ENCODE results near the gene CXXC5.

CXXC5 gene

DNA sequence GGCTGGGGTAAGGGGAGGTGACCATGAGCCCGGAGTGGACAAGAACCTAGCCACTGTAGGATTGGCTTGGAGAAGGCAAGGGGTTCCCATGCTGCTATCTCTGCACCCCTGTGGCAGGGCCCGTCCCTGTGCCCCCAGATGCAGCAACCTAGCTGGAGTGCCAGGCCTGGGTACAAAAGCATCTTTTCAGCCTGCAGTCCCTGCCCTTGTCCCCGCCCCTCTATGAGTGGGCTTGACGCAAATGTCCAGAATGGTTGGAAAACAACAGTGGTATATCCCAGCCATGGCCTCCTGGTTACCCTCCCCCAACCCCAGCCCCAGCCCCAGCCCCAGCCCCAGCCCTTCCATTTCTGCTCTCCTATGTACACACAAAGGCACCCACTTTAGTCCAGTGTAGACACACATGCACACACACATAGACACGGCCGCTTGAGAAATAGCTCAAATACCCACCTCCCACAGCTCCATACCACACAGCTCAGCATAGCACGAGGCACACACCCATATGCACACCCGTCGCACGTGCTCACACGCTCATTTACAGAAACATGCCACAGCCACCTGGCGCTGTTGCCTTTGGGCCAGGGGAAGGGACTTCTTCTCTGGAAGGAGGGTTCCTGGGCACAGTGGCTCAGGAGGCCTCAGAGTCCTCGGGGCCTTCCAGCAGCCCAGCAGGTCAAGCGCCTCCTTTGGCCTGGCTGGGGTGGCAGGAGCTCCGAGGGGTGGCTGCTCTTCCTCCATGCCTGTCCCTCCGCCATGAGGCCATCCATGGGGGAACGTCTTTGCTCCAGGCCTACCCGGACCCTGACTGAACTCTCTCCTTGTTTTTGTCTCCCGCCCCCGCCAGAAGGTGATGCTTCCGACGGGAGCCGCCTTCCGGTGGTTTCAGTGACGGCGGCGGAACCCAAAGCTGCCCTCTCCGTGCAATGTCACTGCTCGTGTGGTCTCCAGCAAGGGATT is 34.1 kb downstream of the CXXC5 start:
- no peak for DNase-seq

DNA sequence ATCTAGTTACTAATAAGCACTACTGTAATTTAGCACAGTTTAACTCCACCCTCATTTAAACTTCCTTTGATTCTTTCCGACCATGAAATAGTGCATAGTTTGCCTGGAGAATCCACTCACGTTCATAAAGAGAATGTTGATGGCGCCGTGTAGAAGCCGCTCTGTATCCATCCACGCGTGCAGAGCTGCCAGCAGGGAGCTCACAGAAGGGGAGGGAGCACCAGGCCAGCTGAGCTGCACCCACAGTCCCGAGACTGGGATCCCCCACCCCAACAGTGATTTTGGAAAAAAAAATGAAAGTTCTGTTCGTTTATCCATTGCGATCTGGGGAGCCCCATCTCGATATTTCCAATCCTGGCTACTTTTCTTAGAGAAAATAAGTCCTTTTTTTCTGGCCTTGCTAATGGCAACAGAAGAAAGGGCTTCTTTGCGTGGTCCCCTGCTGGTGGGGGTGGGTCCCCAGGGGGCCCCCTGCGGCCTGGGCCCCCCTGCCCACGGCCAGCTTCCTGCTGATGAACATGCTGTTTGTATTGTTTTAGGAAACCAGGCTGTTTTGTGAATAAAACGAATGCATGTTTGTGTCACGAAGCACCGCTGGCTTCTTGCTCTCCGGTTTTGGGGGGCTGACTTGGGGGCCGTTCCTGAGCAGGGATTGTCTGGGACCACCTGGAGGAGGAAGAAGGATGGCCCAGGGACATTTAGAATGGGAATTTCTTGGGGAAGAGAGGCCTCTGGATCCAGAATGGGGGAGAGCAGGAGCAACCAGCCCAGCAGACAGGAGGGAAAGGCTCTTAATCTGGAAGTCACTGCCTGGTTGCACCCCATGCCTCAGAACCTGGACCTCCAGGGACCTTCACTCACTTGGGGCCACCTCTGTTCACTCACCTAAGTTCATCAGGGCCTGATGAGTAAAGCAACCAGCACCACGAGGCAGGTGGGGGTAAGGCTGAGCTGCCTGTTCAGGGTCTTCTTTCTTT is 35.4 kb downstream of the CXXC5 start:
- no peak for DNase-seq

DNA sequence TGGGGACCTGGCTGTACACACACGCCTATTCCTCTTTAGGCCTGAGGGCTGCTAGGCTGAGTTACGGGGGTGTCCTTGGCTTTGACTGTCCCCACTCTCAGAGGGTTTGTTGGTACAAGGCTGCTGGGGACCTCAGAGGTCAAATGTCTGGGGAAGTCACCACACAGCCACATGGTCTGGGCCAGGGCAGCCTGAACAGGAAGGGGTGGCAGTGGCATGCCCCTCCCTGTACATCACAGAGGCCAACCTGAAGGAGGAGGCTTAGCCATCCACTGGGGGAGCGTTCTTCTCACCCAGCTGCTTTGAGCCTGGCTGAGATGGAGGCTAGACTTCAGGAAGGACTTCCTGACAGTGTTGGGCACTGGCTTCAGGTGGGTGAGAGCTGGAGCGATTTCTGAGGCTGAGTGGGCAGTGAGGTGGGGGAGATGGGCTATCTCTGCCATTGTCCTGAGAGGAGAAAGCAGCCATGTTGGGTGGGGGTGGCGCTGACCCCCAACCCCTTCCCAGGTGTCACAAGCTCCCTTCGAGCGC is 36.3 kb downstream of the CXXC5 start:
- DNase-seq, result no peak

GRCh38 chr5:139684881-139685749 is 37.0 kb downstream of the CXXC5 start:
- no peak for DNase-seq

GRCh38 chr5:139685886-139686285 is 37.7 kb downstream of the CXXC5 start:
- no peak for DNase-seq

- DNase-seq, result no peak
These were observed 38.2 kb downstream of the CXXC5 start for GRCh38 chr5:139686356-139686705.

GRCh38 chr5:139686706-139687441 is 38.7 kb downstream of the CXXC5 start:
- no peak for DNase-seq

DNA sequence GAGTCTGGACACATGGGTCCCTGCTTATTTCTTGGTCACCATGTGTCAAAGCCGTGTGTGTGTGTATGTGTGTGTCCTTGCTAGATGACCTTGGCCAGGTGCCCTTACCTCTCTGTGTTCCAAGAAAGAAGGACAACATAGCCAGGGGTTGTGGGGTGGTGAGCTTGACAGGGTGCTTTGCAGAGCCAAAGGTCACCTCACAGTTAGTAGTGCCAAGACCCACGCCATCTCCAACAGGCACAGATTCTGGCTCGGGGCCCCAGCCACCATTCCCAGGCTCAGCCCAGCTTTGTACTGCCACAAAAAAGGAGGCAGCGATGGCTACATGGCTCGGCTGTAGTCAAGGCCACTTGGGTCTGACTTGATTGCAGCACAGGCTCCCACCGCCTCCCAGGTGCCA is 39.5 kb downstream of the CXXC5 start:
- DNase-seq, result no peak

DNA sequence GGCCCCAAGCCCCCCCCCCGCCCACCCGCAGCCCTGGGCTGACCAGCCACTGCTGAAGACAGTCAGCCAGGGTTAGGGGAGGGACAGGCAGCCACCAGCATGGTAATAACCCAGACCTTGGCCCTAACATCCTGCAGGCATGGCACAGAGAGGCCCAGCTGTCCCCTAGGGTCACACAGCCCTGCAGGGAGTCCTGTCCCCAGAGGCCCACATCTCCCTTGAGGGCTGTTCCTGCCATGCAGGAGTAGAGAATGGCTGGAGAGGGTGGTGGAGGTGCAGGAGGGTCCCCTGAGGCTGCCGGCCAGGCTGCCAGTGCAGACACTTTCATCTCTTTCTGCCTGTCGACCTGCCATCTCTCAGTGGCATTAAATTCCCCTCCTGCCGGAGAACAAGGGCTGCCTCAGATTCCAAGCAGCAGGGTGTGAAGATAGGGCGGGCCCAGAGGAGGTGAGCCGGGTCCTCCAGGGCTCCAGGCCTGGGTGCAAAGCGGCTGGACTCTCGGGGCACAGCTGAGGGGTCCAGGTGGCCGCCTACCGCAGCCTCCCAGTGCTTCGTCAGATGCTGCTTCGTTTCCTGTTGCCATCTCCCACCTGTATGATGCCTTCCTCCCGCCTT is 40.0 kb downstream of the CXXC5 start:
- no peak for DNase-seq

DNA sequence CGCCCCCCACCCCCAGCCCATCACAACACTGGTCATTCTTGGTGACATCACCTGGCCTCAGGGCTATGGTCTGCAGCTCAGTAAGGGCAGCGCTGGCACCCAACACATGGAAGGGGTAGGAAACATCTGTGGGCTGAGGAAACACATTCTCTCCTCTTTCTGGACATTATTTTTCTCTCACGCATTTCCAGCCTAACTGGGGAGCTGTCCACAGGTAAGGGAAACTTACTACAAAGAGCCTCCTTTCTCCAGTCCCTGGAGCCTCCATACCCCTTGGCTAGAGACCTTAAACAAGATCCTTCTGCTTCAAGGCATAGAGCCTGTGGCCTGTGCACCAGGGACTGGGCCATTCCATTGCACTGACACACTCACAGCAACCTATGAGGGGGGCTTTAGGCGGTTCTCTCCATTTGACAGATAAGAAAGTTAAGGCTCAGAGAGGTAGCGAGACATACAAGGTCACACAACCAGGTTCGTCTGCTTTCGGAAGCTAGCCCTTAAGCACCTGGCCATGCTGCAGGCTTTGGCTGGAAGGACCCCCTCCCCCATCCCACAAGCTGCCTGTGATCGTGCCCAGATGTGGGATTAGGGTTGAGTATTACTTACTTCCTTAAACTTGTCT is 40.7 kb downstream of the CXXC5 start:
- DNase-seq, result no peak

DNA sequence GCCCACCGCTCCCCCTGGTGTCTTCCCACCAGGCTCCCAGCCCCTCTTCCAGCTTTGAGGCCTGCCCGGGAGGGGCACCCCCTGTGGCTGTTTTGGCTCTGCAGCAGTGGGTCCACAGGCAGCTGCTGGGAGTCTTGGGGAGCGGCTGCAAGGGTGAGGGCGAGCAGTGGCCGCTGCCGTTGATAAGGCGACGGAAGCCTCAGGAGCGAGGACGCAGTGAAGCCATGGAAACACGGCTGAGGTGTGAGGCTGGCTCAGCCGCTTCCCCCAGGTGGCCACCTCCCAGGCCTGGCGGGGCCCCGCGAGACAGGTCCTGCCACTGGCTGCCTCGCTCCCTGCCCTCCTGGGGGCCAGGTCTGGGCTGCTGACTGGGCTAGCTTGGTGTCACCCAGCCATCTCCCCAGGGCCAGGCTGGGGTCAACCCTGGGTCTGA is 41.5 kb downstream of the CXXC5 start:
- DNase-seq, result no peak

- no peak for DNase-seq
These were observed 42.1 kb downstream of the CXXC5 start for GRCh38 chr5:139690064-139690802.

GRCh38 chr5:139690803-139691629 is 42.9 kb downstream of the CXXC5 start:
- DNase-seq, result no peak

DNA sequence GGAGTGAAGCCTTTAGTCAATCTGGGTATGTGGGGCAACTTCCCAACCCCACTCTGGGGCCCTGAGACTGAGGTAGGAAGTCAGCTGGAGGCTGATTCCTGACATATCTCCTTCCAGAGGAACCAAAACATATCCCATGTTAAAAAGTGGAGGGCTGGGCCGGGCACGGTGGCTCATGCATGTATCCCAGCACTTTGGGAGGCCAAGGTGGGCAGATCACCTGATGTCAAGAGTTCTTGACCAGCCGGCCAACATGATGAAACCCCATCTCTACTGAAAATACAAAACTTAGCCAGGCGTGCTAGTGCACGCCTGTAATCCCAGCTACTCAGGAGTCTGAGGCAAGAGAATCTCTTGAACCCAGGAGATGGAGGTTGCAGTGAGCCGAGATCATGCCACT is 44.0 kb downstream of the CXXC5 start:
- DNase-seq, result no peak

DNA sequence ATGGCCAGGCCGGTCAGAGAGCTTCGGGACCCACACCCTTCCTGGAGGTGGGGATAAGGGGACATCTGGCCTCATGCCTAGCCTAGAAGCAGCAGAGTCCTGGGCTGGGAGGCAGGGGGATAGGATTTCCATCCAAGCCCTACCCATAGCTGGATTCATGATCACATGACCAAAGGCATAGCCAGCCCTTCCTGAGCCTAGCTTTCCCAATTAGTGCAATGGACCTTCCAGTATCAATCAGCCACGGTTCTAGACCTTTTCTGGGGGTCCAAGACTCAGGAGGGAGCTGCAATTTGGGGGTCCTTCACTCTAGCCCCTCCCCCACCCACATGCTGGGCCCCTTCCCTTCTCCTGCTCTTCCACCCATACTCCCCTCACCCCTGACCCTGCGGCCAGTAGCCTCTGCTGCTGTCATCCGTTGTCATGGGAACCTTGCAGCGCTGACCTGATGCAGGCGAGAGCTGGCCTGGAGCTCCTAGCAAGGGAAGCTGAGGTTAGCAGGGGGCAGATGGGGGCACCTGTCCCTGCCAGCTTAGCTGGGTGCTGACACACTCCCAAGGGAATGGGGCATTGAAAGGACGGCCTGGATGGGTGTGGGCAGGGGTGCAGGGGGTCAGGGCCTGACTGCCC is 44.6 kb downstream of the CXXC5 start:
- DNase-seq, result no peak

GRCh38 chr5:139693676-139694364 is 45.7 kb downstream of the CXXC5 start:
- no peak for DNase-seq

- no peak for DNase-seq
These were observed 46.5 kb downstream of the CXXC5 start for GRCh38 chr5:139694556-139695177.

Measured in stimulated activated CD4-positive, alpha-beta T cell treated with anti-CD3 and anti-CD28 coated beads, Interleukin-2, amount 100 ng/mL, for 48 hours (primary cell).